CD8-positive, alpha-beta memory T cell (primary cell): ENCODE data around the gene ZKSCAN1. TPM values are rescaled to one million over a fixed set of nuclear protein-coding genes. Genes with fewer than 3 reads are reported as not detected.

Experiments used
- CTCF ChIA-PET: fragments of 350-600 bp; sonication (Branson Sonifier 250); formaldehyde crosslinking; loops from one replicate; lab custom pipeline; 2021; ENCODE audit warnings: antibody characterized with exemption; lab: Charles Lee
- POLR2A ChIA-PET: fragments of 350-600 bp; sonication (Branson Sonifier 250); formaldehyde crosslinking; loops from one replicate; lab custom pipeline; 2021; ENCODE audit warnings: antibody characterized with exemption; lab: Charles Lee
- DNase-seq, 5 donors: peaks; one replicate each; pipeline versions ENCODE4 v3.0.0 to v3.0.0-alpha.2; 2020 to 2022; ENCODE audit warnings: mixed read lengths in 1 of 5
- H3K27ac ChIP-seq: one replicate; pipeline ENCODE4 v1.7.0; 2013; ENCODE audit warnings: low read depth, mild to moderate bottlenecking, low read length, moderate library complexity
- H3K27me3 ChIP-seq: 2 replicates; pipeline ENCODE4 v1.7.0; 2013; ENCODE audit warnings: low read length, mild to moderate bottlenecking; ENCODE audit not compliant: insufficient read depth, poor library complexity, severe bottlenecking
- H3K36me3 ChIP-seq: 2 replicates; pipeline ENCODE4 v1.7.0; 2013; ENCODE audit warnings: mild to moderate bottlenecking, low read length, moderate library complexity; ENCODE audit not compliant: insufficient read depth
- H3K4me1 ChIP-seq: 2 replicates; pipeline ENCODE4 v1.7.0; 2013; ENCODE audit warnings: mild to moderate bottlenecking, low read length, moderate library complexity; ENCODE audit not compliant: insufficient read depth
- H3K4me3 ChIP-seq: 2 replicates; pipeline ENCODE4 v1.7.0; 2013; ENCODE audit warnings: mild to moderate bottlenecking, low read length
- H3K9me3 ChIP-seq: 2 replicates; pipeline ENCODE4 v1.7.0; 2013; ENCODE audit warnings: mild to moderate bottlenecking, low read length
- H3K27ac Mint-ChIP-seq, 8 donors: one replicate each; pipeline ENCODE4 v1.8.0; 2020 to 2021; ENCODE audit warnings: mixed read lengths in 8 of 8, mild to moderate bottlenecking in 6 of 8, inconsistent platforms in 3 of 8, moderate library complexity in 3 of 8
- H3K27me3 Mint-ChIP-seq, 2 donors: one replicate each; pipeline ENCODE4 v1.8.0; 2020 to 2021; ENCODE audit warnings: mixed read lengths in 2 of 2, mild to moderate bottlenecking in 1 of 2, moderate library complexity in 1 of 2
- H3K36me3 Mint-ChIP-seq, 3 donors: one replicate each; pipeline ENCODE4 v1.8.0; 2020 to 2021; ENCODE audit warnings: mixed read lengths in 3 of 3, inconsistent platforms in 1 of 3, mild to moderate bottlenecking in 1 of 3
- H3K4me1 Mint-ChIP-seq, 3 donors: one replicate each; pipeline ENCODE4 v1.8.0; 2020 to 2021; ENCODE audit warnings: mixed read lengths in 3 of 3, inconsistent platforms in 1 of 3, mild to moderate bottlenecking in 1 of 3
- H3K4me3 Mint-ChIP-seq, 7 donors: one replicate each; pipeline ENCODE4 v1.8.0; 2020 to 2021; ENCODE audit warnings: mixed read lengths in 7 of 7, mild to moderate bottlenecking in 6 of 7, moderate library complexity in 4 of 7, inconsistent platforms in 2 of 7
- H3K9me3 Mint-ChIP-seq, 5 donors: one replicate each; pipeline ENCODE4 v1.8.0; 2020 to 2022; ENCODE audit warnings: mixed read lengths in 5 of 5, mild to moderate bottlenecking in 3 of 5, moderate library complexity in 2 of 5, inconsistent platforms in 1 of 5
- polyA plus RNA-seq: library from polyadenylated mRNA; unstranded; fragments of 300-500 nt; fragmentation: Illumina TruSeq; gene quantifications from one replicate; pipeline ENCODE4 v1.2.3, GENCODE V29; 2021
- total RNA-seq, 2 experiments: library from RNA; stranded (reverse); gene quantifications; one replicate each; pipeline ENCODE4 v1.2.3, GENCODE V29; 2021

ZKSCAN1 gene
- total and polyA plus RNA-seq, 3 experiments from 2014 or later, result 48.4 to 57.9 (median 53.4) TPM

DNA sequence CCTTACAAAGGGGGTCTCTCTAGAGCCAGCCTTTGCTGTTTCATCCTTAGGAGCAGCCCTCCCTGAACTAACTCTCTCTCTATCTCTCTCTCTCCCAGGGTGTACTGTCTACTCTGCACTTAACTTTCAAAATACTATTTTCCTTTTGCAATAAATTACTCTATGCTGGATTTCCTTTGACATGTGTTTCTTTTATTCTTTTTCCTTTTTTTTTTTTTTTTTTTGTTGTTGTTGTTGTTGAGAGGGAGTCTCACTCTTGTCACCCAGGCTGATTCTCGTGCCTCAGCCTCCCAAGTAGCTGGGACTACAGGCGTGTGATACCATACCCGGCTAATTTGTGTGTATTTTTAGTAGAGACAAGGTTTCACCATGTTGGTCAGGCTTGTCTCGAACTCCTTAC lies 67.6 kb downstream of the ZKSCAN1 start:
- Histone ChIP-seq H3K9me3 (no peaks in the 10 kb centered on the region), H3K27me3 (no peaks in the 10 kb centered on the region), H3K4me3 (no peak overlapping the region), H3K27ac (peak overlapping the region; percentile 30), H3K4me1 (peaks cover 27% of the 10 kb centered on the region), H3K36me3 (peaks cover 13% of the 10 kb centered on the region)
- peak overlapping the region; percentile 24 to 96 (median 89) for H3K4me3 Mint-ChIP-seq
- CTCF ChIA-PET, result interaction anchor here (0.9 to 5.1 kb wide), 10 partner anchors 10 to 164 kb away, joined by 3 to 26 read pairs (median 4); partner anchors contain the start of genes AP4M1, MCM7 and TRIM4
- no peaks in the 10 kb centered on the region for H3K9me3 Mint-ChIP-seq
- peaks cover 31 to 49% (median 43%) of the 10 kb centered on the region in 3 donors for H3K4me1 Mint-ChIP-seq
- DNase-seq, result no peak
- H3K27me3 Mint-ChIP-seq, result peaks cover 0 to 3% of the 10 kb centered on the region in 2 donors
- peaks cover 0 to 23% (median 3%) of the 10 kb centered on the region in 3 donors for H3K36me3 Mint-ChIP-seq
- POLR2A ChIA-PET, result interaction anchor here (0.6 to 1.4 kb wide), 6 partner anchors 8 to 346 kb away, joined by 3 to 7 read pairs (median 4); partner anchors contain the start of genes MEPCE and ZCWPW1
- peak overlapping the region in 7 of 8 donors; percentile 64 to 98 (median 88) for H3K27ac Mint-ChIP-seq

DNA sequence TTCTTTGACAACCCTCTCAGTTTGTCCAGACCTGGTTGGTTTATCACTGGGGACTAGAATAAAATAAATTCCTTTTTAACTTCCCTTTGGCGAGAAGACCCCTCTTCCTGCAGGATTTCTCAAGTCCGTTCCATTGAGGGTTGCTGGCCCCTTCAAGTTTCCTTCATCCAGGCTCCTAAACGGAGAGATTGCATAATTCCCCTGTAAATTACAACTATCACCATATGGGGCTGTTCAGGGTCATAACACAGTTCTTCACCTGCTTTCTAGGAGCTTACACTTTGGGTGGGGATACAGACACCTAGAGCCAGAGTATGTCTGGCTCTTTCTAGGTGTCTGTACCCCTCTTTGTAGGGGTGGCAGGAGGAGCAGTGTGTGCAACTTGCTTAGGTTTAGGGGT lies 70.1 kb downstream of the ZKSCAN1 start:
- ChIA-PET POLR2A (no interaction called here), CTCF (interaction anchor here (4.8 to 5.1 kb wide), 2 partner anchors 15 to 45 kb away, joined by 19 to 26 read pairs; partner anchors contain the start of genes AP4M1 and MCM7)
- Histone ChIP-seq H3K9me3 (no peaks in the 10 kb centered on the region), H3K4me3 (no peak overlapping the region), H3K27ac (no peak overlapping the region), H3K27me3 (no peaks in the 10 kb centered on the region), H3K4me1 (peaks cover 37% of the 10 kb centered on the region), H3K36me3 (peaks cover 3% of the 10 kb centered on the region)
- Mint-ChIP-seq H3K9me3 (no peaks in the 10 kb centered on the region), H3K4me1 (peaks cover 27 to 52% (median 40%) of the 10 kb centered on the region in 3 donors), H3K4me3 (peak overlapping the region in 2 of 7 donors; percentile 0 to 61), H3K36me3 (peaks cover 0 to 19% (median 0%) of the 10 kb centered on the region in 3 donors), H3K27me3 (peaks cover 0 to 10% of the 10 kb centered on the region in 2 donors), H3K27ac (peak overlapping the region in 3 of 8 donors; percentile 11 to 79 (median 17))
- DNase-seq, result no peak

DNA sequence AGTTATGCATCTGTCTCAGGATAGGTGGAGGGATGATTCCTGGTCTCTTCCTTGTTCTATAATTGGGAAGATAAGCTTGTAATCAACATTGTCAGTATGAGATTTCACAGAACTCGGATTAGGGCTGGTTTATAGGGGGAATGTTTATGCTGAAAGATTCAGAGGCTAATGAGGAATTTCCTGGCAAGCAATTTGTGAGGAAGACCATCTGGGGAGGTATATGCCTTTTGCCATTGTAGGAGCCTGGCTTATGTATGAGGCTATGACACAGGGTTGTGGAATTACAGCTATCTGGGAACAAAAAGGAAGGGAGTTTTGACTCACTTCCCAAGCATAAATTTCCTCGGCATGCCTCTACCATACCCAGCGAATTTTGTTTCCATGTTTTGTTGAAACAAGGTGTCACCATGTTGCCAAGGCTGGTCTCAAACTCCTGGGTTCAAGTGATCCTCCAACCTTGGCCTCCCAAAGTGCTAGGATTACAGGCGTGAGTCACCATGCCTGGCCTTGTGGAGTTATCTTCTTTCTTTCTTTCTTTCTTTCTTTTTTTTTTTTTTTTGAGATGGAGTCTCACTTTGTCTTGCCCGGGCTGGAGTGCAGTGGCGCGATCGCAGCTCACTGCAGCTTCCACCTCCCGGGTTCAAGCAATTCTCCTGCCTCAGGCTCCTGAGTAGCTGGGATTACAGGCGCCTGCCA lies 71.8 kb downstream of the ZKSCAN1 start:
- Histone ChIP-seq H3K9me3 (no peaks in the 10 kb centered on the region), H3K4me3 (no peak overlapping the region), H3K36me3 (peaks cover 20% of the 10 kb centered on the region), H3K27me3 (no peaks in the 10 kb centered on the region), H3K4me1 (peaks cover 30% of the 10 kb centered on the region), H3K27ac (no peak overlapping the region)
- H3K4me1 Mint-ChIP-seq, result peaks cover 17 to 42% (median 29%) of the 10 kb centered on the region in 3 donors
- peaks cover 5 to 29% (median 6%) of the 10 kb centered on the region in 3 donors for H3K36me3 Mint-ChIP-seq
- no peak for DNase-seq
- H3K4me3 Mint-ChIP-seq, result peak overlapping the region; percentile 30 to 67 (median 53)
- no peaks in the 10 kb centered on the region for H3K9me3 Mint-ChIP-seq
- CTCF ChIA-PET, result interaction anchor here (1.3 to 1.6 kb wide), 3 partner anchors 10 to 174 kb away, joined by 3 to 6 read pairs (median 4); partner anchors contain the start of gene MBLAC1
- POLR2A ChIA-PET, result interaction anchor here (2.5 kb wide), 1 partner anchor 14 kb away, joined by 17 read pairs; the partner anchor contains the start of genes AP4M1 and MCM7
- peaks cover 0 to 10% of the 10 kb centered on the region in 2 donors for H3K27me3 Mint-ChIP-seq
- H3K27ac Mint-ChIP-seq, result peak overlapping the region; percentile 37 to 98 (median 76)

DNA sequence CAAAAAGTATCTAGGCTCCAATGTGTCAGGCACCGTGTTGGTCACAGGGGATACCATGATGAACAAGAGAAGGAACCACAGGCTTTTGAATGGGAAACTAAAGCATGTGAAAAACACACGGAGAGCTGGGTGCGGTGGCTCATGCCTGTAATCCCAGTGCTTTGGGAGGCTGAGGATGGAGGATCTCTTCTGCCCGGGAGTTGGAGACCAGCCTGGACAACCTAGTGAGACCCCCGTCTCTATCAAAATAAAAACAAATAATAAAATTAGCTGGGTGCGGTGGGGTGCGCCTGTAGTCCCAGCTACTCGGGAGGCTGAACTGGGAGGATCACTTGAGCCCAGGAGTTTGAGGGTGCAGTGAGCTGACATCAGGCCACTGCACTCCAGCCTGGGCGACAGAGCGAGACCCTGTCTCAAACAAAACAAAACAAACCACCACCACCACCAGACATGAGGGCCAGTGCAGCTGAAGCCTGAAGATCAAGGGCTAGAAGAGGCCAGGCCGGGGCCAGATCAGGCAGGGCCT lies 72.8 kb downstream of the ZKSCAN1 start:
- Histone ChIP-seq H3K36me3 (peaks cover 29% of the 10 kb centered on the region), H3K4me3 (peak overlapping the region; percentile 93), H3K4me1 (peaks cover 21% of the 10 kb centered on the region), H3K9me3 (no peaks in the 10 kb centered on the region), H3K27ac (peak overlapping the region; percentile 84), H3K27me3 (no peaks in the 10 kb centered on the region)
- H3K27me3 Mint-ChIP-seq, result peaks cover 0 to 9% of the 10 kb centered on the region in 2 donors
- no peak for DNase-seq
- H3K9me3 Mint-ChIP-seq, result no peaks in the 10 kb centered on the region
- H3K27ac Mint-ChIP-seq, result peak overlapping the region; percentile 90 to 98 (median 94)
- CTCF ChIA-PET, result interaction anchor here (1.4 to 1.6 kb wide), 3 partner anchors 9 to 175 kb away, joined by 4 to 6 read pairs (median 4); no protein-coding TSS in a partner anchor
- peak overlapping the region; percentile 83 to 95 (median 90) for H3K4me3 Mint-ChIP-seq
- peaks cover 10 to 33% (median 21%) of the 10 kb centered on the region in 3 donors for H3K4me1 Mint-ChIP-seq
- H3K36me3 Mint-ChIP-seq, result peaks cover 9 to 38% (median 11%) of the 10 kb centered on the region in 3 donors
- POLR2A ChIA-PET, result interaction anchor here (1.0 to 2.5 kb wide), 2 partner anchors 13 to 36 kb away, joined by 3 to 17 read pairs; partner anchors contain the start of genes AP4M1 and MCM7

DNA sequence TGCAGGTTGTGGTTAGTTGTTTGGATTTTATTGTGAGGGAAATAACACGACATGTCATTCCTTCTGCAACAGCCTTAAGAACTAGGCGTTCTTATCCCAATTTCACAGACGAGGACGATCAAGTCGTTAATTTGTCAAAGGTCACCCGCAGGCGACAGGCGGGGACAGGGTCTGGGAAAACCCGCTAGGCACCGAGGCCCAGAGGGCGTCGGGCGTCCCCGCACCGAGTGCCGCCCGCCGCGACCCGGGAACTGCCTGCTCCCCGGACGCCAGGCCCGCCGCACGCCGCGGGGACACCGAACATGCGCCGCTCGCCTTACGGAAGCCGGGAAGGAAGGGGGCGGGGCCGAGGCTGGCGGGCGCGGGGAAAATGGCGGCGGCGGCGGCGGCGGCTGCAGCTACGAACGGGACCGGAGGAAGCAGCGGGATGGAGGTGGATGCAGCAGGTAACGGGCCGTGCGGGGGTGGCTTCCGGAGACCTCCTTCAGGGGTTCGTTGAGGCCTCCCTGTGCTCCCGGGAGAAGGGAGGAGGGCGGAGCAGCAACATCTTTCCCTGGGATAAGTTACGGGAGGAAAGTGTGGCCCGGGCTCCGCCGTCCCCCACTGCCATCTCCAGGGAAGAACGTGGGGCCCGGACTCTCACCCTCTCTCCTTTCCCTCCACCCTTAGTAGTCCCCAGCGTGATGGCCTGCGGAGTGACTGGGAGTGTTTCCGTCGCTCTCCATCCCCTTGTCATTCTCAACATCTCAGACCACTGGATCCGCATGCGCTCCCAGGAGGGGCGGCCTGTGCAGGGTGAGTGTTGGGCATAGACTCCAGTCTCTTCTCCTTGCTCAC lies 73.4 kb downstream of the ZKSCAN1 start, which contains the start of gene COPS6:
TSS of gene COPS6 (plus strand) at position 349 of the 837 bp plus-strand sequence. CDS start at position 371, 22 bp downstream.
- H3K36me3 ChIP-seq, result peaks cover 34% of the 10 kb centered on the region
- H3K9me3 Mint-ChIP-seq, result no peaks in the 10 kb centered on the region
- H3K4me3 ChIP-seq, result peak within 1 kb of the TSS; percentile 93
- no peaks in the 10 kb centered on the region for H3K27me3 ChIP-seq
- H3K27ac Mint-ChIP-seq, result peak within 1 kb of the TSS; percentile 90 to 98 (median 94)
- peaks cover 10 to 33% (median 21%) of the 10 kb centered on the region in 3 donors for H3K4me1 Mint-ChIP-seq
- ChIA-PET CTCF (interaction anchor here (1.4 to 1.6 kb wide), 3 partner anchors 9 to 175 kb away, joined by 4 to 6 read pairs (median 4); no protein-coding TSS in a partner anchor), POLR2A (interaction anchor here (1.0 to 2.5 kb wide), 2 partner anchors 12 to 36 kb away, joined by 3 to 17 read pairs; partner anchors contain the start of genes AP4M1 and MCM7)
- H3K4me3 Mint-ChIP-seq, result peak within 1 kb of the TSS; percentile 83 to 95 (median 90)
- peak; percentile 82 to 90 (median 87) for DNase-seq
- peaks cover 9 to 45% (median 11%) of the 10 kb centered on the region in 3 donors for H3K36me3 Mint-ChIP-seq
- peak within 1 kb of the TSS; percentile 84 for H3K27ac ChIP-seq
- H3K4me1 ChIP-seq, result peaks cover 21% of the 10 kb centered on the region
- no peaks in the 10 kb centered on the region for H3K9me3 ChIP-seq
- peaks cover 0 to 9% of the 10 kb centered on the region in 2 donors for H3K27me3 Mint-ChIP-seq

DNA sequence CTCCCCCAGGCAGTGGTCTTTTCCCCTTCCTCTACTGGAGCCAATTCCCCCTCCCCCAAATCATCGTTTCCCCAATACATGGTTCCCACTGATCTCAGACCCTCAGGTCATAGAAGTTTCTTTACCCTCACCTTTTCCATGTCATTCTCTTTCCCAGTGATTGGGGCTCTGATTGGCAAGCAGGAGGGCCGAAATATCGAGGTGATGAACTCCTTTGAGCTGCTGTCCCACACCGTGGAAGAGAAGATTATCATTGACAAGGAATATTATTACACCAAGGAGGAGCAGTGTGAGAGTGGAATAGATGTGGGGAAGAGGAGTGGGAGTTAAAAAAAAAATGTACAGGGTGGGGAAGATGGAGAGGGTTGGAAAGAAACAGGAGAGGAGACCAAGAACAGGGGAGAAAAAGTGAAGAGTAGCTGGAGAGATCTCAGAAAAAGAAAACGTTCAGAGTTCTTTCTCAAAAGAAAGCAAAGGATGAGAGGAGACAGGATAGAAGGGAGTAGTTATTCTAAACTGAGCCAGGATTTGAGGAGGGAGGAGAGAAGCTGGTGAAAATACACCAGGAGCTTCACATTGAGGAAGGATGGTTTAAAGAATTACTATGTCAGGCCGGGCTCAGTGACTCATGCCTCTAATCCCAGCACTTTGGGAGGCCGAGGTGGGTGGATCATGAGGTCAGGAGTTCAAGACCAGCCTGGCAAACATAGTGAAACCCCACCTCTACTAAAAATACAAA lies 74.2 kb downstream of the ZKSCAN1 start:
- peak overlapping the region; percentile 75 to 98 (median 94) for H3K27ac Mint-ChIP-seq
- Histone ChIP-seq H3K27me3 (no peaks in the 10 kb centered on the region), H3K4me3 (peak overlapping the region; percentile 93), H3K4me1 (peaks cover 21% of the 10 kb centered on the region), H3K36me3 (peaks cover 42% of the 10 kb centered on the region), H3K27ac (peak overlapping the region; percentile 84), H3K9me3 (no peaks in the 10 kb centered on the region)
- peak overlapping the region; percentile 83 to 95 (median 90) for H3K4me3 Mint-ChIP-seq
- DNase-seq, result no peak
- H3K27me3 Mint-ChIP-seq, result peaks cover 0 to 9% of the 10 kb centered on the region in 2 donors
- peaks cover 9 to 53% (median 11%) of the 10 kb centered on the region in 3 donors for H3K36me3 Mint-ChIP-seq
- no peaks in the 10 kb centered on the region for H3K9me3 Mint-ChIP-seq
- peaks cover 10 to 33% (median 21%) of the 10 kb centered on the region in 3 donors for H3K4me1 Mint-ChIP-seq
- POLR2A ChIA-PET, result interaction anchor here (1.9 to 2.5 kb wide), 2 partner anchors 11 kb away, joined by 7 to 17 read pairs; partner anchors contain the start of genes AP4M1 and MCM7
- CTCF ChIA-PET, result interaction anchor here (1.4 kb wide), 1 partner anchor 43 kb away, joined by 4 read pairs; no protein-coding TSS in a partner anchor
